T-helper 2 cell treated with Interferon-gamma antibody and Interleukin-4, amounts not matched to agents 100 ng/mL and 5 ng/mL, for 36 hours (primary cell): ENCODE results near the gene NPB. TPM values are rescaled to one million over a fixed set of nuclear protein-coding genes. Genes with fewer than 3 reads are reported as not detected.

Experiments used
- intact Hi-C: fragments of 100-400 bp; cut with micrococcal nuclease; formaldehyde crosslinking; loops from one replicate; pipeline ENCODE4 v1.15.1; 2023
- total RNA-seq: library from RNA; stranded (reverse); gene quantifications from 2 replicates; pipeline ENCODE4 v1.2.3, GENCODE V29; 2022

The NPB gene
- total RNA-seq, 1 donor from 2014 or later: 0.11 TPM

DNA sequence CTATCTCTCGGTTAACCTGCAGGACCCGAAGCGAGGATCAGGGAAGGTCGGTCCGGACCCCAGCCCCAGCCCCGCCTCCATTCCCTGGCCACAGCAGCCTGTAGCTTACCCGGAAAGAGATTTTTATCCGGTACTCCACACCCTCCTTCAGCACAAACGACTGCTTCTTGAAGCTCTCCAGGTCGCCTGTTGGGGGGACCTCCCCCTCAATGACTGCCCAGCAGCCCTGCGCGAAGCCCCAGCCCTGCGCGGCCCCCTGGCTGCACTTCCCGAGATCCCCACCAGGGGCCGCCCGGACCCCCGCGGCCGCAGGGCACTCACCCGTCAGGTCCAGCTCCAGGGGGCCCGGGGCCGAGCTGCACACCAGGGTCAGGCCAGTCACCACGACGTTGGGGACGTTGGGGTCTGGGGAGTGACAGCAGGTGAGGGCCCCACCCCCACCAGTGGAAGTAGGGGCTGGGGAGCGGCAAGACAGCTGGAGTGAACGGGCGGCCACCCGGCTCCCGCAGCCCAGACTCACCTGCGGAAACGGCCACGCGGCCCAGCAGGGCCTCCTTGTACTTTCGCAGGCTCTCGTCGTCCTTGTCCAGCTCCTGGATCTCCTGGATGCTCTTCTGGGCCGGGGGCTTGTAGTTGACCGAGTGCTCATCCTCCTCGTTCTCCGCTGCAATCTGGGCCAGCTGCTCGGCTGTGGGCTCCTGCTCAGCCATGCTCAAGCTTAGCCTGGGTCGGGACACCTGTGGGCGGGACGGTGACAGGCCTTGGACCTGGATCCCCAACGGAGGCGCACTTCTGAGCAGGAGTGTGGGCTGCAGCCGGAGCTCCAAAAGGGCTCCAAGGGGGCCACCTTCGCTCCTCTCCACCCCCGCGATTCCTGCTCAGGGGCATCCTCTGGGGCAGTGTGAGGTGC, 32.6 kb upstream of the NPB start:
- intact Hi-C loops: loop anchor here (1.0 to 5.0 kb wide), 2 partner anchors 42 to 153 kb away; partner anchors contain the start of genes CENPX, LRRC45 and PCYT2

DNA sequence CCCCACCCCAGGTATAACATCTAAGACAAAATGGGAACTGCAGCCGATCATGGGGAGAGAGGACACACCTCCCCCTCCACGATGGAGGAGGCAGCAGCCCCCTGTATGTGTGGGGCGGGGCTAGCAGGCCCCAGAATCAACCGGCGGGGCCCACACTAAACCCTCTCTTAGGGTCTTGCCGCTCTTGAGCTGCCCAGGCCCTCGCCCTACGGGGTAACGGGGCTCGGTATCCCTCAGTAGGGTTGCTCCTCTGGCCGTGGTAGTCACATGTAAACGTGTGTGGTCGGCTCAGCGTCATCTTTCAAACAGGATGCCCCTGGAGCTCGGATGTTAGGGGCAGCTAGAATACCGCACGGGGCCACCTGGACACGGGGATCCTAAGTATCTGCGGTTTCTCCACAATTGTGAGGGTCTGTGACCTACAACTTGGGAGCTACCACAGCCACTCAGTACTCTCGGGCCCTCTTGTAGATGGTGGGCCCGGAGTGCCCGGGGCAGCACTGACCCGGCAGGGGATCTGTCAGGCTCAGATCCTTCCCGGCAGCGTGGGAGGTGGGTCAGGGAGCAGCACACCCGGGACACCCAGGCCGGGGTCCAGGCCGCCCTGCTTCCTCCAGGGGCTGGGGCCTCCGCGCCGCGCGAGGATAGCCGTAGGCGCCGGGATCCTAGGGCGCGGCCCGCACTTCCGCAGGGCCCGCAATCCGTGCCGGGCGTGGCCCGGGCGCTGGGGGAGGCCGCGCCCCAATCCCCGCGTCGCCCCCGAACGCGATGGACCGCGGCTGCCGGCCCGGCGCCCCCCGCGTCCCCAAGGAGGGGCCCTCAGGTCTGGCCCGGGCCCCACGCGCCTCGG, 31.7 kb upstream of the NPB start:
- intact Hi-C loops: loop anchor here (1.0 to 5.0 kb wide), 2 partner anchors 41 to 152 kb away; partner anchors contain the start of genes CENPX, LRRC45 and PCYT2

DNA sequence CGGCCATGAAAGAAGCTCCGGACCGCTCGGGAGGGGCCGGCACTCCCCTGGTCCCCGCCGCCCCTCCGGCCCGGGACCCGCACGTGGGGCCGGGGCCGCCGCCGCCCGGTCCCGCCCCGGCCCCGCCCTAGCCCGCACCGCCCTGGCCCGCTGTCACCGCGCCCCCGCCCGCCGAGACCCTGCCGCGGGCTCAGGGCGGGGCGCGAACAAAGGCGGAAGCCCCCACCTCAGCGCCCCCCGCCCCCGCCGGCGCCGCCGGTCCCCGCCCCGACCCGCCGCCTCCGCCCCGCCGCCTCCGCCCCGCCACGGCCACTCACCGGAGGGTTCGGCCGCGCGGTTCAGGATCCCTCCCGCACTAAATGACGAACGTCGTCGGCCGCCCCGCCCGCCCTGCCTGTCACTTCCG, 31.1 kb upstream of the NPB start, which contains the start of gene ARHGDIA:
ARHGDIA (minus strand) TSS at position 357 of the 406 bp plus-strand sequence. CDS start 1,407 bp downstream, outside the sequence.
- intact Hi-C loops: loop anchor here (1.0 to 5.0 kb wide), 4 partner anchors 10 to 151 kb away; partner anchors contain the start of genes ALYREF, ANAPC11, CENPX and LRRC45

DNA sequence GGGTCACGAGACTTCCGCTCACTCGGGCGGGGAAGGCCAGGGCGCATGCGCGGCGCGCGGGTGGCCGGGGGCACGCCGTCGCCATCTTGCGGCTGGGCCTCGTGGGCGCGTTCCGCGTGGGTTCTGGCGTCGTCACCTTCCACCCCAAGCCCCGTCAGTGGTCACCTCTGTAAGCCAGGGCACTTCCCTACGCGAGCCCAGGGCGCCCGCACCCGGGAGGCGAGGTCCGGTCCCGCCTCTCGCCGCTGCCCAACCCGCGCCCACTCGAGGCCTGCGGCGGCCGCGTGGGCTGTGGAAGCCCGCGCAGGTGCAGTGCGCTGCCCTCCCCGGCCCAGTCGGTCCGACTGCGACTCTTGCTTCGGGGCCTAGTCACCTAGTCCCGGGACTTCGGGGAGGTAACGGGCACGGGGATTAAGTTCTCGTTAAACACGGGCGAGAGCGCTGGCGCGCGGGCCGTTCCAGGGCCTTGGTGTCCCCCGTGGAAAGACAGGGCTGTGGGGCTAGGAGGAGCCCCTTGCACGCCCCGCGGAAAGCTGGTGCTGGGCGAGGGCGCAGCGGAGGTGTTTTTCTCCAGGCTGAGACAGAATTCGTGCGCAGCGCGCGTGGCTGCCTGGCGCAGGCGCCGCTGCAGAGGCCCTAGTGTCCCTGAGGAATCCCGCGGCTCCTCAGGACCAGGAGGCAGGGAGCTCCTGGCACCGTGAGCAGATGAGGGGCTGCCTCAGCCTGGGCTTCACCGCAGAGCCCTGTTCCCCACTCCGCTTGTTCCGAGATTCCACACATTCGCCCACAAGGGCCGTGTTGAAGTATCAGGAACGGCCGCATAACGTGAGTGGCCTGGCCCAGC, 30.4 kb upstream of the NPB start:
- intact Hi-C loops: loop anchor here (1.0 to 5.0 kb wide), 3 partner anchors 10 to 151 kb away; partner anchors contain the start of genes ALYREF, ANAPC11, CENPX and LRRC45

DNA sequence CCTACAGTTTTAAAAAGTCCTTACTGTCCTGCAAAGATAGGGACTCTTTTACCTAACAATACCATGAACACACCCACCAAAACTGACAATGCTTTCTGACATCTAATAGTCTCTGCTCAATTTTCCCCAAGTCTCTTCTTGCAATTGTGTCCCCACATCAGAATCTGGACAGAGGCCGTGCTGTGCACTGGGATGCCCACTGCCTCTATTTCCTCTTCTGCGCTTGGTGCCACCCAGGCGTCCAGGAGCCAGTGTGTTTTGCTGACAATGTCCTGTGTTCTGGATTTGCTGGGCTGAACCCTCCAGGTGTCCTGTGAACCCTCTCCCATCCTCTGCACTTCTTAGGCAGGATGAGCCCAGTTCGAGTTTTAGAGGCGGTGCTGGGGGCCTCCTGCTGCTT, 24.5 kb upstream of the NPB start:
- intact Hi-C loops: no loop called here

DNA sequence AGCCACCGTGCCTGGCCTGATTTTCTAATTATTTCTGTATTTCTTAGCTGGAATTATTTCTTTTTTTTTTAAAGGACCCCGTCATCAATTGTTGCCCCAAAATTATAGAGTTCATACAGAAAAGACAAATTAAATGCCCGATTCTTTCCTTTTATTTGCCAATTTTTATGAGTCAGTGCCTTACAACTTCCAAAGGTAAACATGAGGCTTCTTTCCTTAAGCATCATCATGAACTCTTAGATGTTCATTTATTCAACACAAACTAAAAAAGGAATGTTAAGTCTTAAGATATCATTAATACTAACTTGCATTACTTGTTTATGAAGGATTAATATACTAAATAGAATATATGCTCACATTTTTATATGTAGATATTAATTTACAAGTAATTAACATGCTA, 23.7 kb upstream of the NPB start:
- intact Hi-C loops: no loop called here

DNA sequence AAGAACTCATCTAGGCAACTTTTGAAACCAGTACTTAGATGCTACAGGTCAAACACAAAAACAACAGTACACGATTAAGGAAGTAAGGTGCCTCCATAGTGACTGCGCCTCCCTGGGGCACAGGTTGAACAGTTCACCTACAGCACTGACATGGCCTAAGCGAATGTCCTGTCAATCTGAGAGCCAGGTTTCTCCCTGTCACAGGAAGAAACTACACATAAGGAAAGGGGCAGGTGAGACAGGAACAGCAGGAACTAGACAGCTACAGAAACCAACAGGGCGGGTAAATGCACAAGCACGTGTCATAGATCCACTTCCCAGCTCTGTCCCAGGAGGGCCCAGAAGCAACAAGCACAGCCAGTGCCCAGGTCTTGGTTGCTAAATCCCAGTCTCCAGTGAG, 22.9 kb upstream of the NPB start:
- intact Hi-C loops: no loop called here

DNA sequence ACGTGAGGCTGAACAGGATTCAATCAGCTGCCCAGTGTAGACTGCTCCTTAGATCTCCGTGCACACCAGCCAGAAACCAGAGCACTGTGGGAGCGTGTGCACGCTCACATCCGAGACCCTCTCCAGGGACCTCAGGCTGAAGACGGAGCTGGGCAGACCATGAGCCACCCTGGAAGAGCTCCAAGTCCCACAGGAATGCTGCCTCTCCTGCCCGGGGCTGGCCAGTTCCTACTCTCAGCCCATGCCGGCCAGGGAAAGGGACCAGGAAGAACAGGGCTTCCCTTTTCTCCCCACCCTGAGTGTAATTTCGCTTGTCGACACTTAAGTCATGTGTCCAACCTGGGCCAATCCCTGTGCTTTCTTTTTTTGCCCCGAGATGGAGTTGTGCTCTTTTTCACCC, 17.5 kb upstream of the NPB start:
- intact Hi-C loops: no loop called here

DNA sequence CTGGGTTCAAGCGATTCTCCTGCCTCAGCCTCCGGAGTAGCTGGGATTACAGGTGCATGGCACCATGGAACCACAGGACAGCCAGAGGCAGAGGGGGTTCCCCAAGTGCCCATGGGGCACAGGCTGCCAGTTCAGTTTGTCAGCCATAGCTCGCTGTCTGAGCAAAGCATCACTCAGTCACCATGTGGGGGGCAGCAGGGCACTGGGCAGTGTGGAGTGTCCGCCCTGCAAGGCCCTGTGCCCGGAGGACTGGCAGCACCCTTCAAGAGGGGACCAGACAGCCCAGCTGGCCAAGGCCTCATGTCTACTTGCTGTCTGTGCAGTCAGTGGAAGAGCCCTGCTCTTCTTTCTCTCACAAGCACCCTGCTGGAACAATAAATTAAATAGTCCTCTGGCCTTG, 17.1 kb upstream of the NPB start:
- intact Hi-C loops: no loop called here

DNA sequence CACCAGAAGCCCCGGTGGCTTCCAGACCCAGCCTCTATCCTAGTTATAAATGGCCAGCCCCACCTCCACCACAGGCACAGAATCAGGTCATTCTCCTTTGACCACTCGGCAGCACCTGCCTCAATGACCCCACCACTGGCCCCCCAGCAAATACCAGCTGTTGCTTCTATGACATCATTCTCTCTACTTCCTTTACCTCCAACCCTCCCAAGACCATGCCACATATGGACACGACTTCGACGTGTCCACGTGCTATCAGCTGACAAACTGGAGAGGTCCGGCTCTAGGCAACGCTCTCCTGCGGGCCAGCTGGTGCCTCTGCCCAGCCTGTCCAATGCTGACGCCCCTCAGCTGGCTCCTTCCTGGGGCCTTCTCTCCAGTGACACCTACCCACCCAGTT, 16.6 kb upstream of the NPB start:
- intact Hi-C loops: no loop called here

DNA sequence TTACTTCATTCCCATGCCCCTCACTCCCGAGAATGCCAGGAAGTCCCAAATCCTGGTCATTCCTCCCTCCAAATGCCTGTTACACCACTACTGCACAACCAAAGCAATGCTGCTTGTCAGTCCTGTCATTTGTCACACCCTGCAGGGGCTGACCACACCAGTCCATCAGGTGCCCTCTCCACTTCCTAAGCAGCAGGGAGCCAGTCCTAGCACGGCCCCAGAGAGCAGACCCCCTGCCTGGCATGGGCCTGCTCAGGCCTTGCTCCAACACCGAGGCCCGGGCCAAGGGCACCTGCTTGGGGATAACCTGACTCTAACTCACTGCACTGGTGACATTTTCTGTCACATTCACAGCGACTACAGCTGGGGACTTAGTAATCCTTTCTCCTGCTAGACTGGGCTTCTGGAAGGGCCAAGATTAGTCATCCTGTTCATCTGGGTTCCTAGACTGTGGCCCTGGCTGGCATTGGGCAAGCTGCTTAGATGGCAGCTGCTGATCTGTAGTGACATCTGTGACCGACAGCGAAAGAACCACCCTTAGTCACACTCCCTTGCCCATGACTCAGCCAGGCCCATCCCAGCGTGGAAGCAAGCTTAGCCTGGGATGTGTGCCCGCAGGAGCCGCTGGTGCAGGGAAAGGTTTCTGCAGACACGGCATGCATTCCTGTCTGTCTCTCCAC, 16.0 kb upstream of the NPB start:
- intact Hi-C loops: no loop called here

DNA sequence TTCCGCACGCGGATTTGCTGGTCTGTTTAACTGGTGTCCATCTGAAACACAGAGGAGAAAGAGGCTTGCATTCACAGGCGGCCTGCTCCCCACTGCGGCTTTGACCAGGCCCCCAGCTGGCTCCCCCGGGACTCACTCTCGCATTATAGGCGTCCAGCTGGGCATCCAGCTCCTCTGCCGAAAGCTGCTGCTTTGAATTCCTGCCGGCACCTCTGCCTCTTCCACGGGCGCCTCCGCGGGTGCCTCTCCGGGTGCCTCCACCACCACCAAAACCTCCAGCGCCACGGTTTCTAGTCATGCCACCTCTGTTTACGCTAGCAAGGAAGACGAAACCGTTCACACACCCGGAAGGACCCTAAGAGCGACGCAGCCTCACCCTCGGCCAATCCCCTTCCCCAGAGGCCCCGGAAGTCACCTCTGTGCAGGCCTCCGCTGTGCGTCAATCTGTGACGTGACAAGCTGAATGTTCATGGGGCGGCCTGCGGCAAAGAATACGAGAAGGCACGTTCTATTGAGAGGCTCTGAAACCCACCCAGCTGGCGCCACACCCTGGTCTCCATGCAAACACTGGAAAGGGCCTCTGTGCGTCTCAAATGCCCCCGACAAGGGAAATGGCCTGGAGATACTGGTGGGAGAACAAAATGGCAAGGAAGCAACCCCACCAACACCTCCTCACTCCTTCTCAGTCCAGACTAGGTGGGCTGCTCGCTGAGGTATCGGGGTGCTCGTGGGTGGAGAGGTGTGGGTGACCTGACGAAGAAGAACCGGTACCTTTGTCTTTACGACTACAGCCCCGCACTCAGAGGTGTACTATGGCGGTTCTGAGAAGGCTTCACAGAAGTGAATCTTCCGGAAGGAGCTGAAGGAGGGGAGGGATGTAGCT, 13.7 kb upstream of the NPB start:
- intact Hi-C loops: no loop called here

DNA sequence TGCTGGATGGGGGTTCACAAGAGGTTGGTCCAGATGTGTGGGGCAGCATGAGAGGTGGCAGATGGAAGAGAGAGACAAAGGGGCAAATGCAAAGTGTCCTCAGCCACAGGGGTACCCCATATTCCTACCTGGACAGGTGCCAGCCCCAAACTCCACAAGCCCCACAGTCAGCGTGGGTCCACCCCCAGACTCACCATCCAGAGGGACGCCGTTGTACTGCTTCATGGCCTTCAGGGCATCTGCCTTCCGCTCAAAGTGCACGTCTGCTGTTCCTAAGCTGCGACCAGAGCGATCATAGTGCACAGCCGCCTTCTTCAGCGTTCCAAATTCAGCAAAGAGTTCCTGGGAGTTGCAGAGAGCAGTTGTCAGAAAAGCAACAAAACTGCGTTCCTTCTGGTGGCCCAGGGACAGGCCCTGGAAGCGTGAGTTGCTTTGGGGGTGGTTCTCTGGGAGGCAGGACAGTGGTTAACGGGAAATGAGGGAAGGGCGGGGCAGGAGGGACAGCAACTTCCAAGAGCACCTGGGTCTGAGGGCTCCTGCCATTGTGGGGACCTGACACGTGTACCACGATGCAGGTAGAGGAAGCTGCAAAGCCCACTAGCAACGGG, 12.9 kb upstream of the NPB start:
- intact Hi-C loops: no loop called here

DNA sequence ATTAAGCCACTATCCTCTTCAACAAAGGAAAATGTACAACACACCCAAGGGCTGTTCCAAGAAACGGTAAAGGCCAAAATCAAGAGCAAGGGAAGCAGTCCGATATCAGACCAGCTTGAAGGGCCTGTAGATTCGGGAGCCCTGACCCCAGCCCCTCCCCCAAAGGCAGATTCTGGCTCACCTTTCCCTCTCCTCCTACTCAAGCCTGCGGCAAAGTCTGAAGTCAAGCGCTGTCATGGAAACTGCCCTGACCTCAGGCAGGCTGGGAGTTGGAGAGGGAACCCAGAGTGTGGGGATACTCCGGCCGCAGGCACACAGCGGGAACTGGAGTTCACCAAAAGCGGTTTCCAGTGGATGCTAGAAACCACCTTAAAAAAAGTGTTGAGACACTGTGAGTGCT, 12.4 kb upstream of the NPB start:
- intact Hi-C loops: loop anchor here (2.0 kb wide), 1 partner anchor 37 kb away; the partner anchor contains the start of gene MAFG

DNA sequence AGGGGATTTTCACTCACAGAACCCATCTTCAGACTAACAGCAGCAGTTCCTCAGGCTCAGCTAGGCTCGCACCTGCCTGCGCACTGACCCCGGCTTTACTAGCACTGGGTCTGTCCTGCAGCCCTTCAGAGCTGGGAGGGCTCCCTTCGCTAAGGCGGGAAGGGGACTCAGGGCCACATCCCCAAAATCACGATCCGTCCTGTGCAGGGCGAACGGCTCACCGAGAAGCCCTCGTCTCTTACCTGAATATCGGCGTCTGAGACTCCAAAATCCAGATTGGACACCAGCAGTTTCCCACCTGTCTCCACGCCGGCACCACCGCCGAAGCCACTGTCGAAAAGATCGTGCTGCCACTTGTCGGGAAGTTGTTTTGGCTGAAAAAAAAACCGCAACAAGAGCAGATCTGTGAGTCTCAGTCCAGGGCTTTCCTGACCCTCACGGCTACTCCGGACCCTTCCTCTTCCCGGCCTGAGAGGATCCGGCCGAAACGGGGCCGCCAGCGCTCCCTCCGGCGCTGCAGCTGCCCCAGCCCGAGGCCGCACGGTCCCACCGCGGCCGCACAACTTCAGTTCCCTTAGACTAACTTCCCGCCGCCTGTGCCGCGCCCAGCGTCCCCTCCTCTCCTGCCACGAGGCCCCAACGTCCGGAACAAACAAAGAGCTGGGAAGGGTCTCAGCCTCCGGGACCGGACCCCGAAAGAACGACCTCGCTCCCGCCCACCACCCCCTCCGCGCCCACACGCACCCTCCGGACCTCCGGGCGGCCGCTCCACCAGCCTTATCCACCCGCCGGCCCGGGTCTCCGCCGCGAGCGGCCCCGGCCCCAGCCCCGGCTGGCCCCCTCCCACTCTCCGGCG, 11.4 kb upstream of the NPB start:
- intact Hi-C loops: loop anchor here (1.0 to 2.0 kb wide), 4 partner anchors 19 to 133 kb away; partner anchors contain the start of genes ARHGDIA, LRRC45, MAFG and P4HB

DNA sequence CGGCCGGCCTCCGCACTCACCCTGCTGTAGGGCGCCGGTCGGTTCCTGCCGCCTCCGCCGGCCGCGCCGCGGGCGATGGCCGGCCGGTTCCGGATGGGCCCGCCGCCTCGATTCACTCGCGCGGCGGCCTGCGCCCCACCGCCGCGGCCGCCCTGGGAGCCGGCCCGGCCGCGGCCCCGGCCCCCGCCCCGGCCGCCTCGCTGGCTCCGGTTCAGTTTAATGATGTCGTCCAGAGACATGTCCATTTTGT, 10.8 kb upstream of the NPB start:
- intact Hi-C loops: loop anchor here (1.0 to 2.0 kb wide), 4 partner anchors 20 to 132 kb away; partner anchors contain the start of genes ARHGDIA, LRRC45, MAFG and P4HB

DNA sequence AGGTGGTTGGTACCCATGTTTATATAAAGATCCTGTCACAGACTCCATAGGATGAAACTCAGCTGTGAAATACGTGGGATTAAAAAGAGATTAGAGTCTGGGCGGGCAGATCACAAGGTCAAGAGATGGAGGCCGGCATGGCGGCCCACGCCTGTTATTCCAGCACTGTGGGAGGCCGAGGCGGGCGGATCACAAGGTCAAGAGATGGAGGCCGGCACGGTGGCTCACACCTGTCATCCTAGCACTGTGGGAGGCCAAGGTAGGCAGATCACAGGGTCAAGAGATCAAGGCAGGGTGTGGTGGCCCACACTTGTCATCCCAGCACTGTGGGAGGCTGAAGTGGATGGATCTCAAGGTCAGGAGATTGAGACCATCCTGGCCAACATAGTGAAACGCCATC, 6.6 kb upstream of the NPB start:
- intact Hi-C loops: no loop called here
